ENCODE measurements around the gene HYI. TPM values are rescaled to one million over a fixed set of nuclear protein-coding genes. Genes with fewer than 3 reads are reported as not detected.
A peak's percentile ranks its signal among the peaks of the same experiment; 100 is the strongest.

The HYI gene
- total RNA-seq, 6 donors from 2014 or later: 63.3 to 259 (median 68.8) TPM

DNA sequence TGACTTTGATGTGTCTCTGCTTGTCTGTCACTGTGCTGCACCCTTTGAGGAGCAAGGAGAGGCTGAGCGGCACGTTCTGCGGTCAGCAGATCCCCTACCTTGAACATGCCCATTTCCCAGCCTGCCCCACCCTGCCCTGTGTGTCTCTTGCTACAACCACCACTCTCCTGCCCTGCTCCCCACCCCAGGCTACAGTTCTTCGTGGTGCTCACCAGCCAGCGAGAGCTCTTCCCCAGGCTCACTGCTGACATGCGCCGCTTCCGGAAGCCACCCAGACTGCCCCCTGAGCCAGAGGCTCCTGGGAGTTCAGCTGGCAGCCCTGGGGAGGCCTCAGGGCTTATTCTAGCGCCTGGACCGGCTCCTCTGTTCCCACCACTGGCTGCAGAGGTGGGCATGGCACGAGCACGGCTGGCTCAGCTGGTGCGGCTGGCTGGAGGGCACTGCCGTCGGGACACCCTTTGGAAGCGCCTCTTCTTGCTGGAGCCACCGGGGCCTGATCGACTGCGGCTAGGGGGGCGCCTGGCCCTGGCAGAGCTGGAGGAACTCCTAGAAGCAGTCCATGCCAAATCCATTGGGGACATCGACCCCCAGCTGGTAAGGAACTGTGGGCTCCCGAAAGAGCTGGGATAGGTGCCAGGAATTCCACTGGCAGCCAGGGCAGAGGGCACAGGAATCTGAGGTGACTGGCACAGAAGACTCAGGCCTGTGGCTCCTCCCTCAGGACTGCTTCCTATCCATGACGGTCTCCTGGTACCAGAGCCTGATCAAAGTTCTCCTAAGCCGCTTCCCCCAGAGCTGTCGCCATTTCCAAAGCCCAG is 5.6 kb downstream of the HYI start:
- DNase-seq (peak; percentile 14 to 78), ATAC-seq (ENCODE audit: low FRiP score in 2 of 2) (no peak)
- WGBS, 2 donors: 85 to 92% methylated on average over 11 to 23 of the region's 25 CpGs
- Histone ChIP-seq H3K36me3 (peaks cover 37 to 92% (median 82%) of the 10 kb centered on the region in 4 donors), H3K4me3 (no peak overlapping the region), H3K4me1 (peaks cover 5 to 15% (median 8%) of the 10 kb centered on the region in 4 donors), H3K9me3 (no peaks in the 10 kb centered on the region), H3K27me3 (no peaks in the 10 kb centered on the region), H3K27ac (no peak overlapping the region)
- no peak for TF ChIP-seq EP300 (IDR thresholded peaks at IDR 0.05)
- no peak for TF ChIP-seq POLR2AphosphoS5 (IDR thresholded peaks at IDR 0.05)
- TF ChIP-seq POLR2A (IDR thresholded peaks at IDR 0.05): no peak

DNA sequence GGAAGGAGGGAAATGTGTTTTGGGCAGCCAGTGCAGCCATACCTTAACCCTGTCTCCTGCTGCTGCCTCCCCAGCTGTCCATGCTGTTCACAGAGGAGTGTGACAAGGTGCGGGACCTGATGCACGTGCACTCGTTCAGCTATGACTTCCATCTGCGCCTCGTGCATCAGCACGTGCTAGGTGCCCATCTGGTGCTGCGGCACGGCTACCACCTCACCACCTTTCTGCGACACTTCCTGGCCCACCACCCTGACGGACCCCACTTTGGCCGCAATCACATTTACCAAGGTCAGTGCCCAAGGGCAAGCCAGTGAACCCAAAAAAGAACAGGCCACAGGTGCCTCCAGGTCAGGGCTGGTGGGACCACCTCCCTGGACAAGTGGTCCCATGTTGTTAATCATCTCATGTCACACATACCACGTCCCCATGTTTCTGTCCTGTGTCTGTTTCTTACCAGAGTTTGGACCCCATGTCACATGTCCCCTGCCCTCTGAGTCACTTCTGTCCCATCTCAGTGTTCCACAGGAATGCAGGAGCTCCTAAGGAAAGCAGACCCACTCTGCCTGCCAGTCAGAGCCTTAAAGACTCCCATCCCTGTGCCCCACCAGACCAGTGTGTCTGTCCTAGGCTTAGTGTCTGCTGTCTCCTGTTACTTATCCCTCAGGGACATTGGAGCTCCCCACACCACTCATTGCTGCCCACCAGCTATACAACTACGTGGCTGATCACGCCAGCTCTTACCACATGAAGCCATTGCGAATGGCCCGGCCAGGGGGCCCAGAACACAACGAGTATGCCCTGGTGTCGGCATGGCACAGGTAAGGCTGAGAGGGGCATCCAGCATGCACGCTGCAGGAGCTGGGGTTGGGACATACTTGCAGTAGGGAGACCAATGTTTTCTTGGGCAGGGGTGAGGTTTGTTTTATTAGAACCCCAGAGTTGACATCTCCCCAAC is 6.6 kb downstream of the HYI start:
- no peaks in the 10 kb centered on the region for H3K27me3 ChIP-seq
- H3K27ac ChIP-seq: no peak overlapping the region
- peaks cover 0 to 5% (median 0%) of the 10 kb centered on the region in 4 donors for H3K4me1 ChIP-seq
- 93 to 96% methylated on average over 18 to 19 of the region's 19 CpGs for WGBS, 2 donors
- peaks cover 37 to 100% (median 91%) of the 10 kb centered on the region in 4 donors for H3K36me3 ChIP-seq
- DNase-seq (peak; percentile 19 to 58), ATAC-seq (ENCODE audit: low FRiP score in 2 of 2) (no peak)
- H3K4me3 ChIP-seq: no peak overlapping the region
- TF ChIP-seq POLR2AphosphoS5 (IDR thresholded peaks at IDR 0.05) (no peak), POLR2A (IDR thresholded peaks at IDR 0.05) (no peak), EP300 (IDR thresholded peaks at IDR 0.05) (no peak)
- TF ChIP-seq, protein P1, sequence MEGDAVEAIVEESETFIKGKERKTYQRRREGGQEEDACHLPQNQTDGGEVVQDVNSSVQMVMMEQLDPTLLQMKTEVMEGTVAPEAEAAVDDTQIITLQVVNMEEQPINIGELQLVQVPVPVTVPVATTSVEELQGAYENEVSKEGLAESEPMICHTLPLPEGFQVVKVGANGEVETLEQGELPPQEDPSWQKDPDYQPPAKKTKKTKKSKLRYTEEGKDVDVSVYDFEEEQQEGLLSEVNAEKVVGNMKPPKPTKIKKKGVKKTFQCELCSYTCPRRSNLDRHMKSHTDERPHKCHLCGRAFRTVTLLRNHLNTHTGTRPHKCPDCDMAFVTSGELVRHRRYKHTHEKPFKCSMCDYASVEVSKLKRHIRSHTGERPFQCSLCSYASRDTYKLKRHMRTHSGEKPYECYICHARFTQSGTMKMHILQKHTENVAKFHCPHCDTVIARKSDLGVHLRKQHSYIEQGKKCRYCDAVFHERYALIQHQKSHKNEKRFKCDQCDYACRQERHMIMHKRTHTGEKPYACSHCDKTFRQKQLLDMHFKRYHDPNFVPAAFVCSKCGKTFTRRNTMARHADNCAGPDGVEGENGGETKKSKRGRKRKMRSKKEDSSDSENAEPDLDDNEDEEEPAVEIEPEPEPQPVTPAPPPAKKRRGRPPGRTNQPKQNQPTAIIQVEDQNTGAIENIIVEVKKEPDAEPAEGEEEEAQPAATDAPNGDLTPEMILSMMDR (IDR thresholded peaks at IDR 0.05): no peak
- H3K9me3 ChIP-seq: no peaks in the 10 kb centered on the region

DNA sequence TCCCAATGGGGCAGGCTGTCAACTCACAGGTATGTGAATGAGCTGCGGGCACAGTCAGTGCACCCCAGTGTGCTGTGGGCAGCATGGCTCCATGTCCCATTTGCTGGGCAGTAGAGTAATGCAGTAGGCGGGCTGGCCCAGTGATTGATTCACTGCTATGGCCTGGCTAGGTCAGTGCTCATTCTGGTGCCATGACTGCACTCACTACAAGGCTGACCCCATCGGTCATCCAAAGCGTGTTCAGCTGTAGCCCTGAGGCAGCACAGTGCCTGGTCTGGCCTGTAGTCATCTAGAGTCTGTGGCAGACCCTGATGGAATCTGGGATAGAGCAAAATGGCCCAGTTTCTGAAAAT is 7.4 kb downstream of the HYI start:
- H3K4me3 ChIP-seq: no peak overlapping the region
- TF ChIP-seq, protein P1 (IDR thresholded peaks at IDR 0.05): no peak
- TF ChIP-seq POLR2AphosphoS5 (IDR thresholded peaks at IDR 0.05): no peak
- H3K36me3 ChIP-seq: peaks cover 37 to 100% (median 93%) of the 10 kb centered on the region in 4 donors
- H3K27me3 ChIP-seq: no peaks in the 10 kb centered on the region
- ATAC-seq (ENCODE audit: low FRiP score in 2 of 2) (no peak), DNase-seq (peak in 1 of 2 donors; percentile 9)
- 91 to 100% methylated on average over 1 to 3 of the region's 4 CpGs for WGBS, 2 donors
- H3K9me3 ChIP-seq: no peaks in the 10 kb centered on the region
- no peak overlapping the region for H3K27ac ChIP-seq
- no peaks in the 10 kb centered on the region for H3K4me1 ChIP-seq

DNA sequence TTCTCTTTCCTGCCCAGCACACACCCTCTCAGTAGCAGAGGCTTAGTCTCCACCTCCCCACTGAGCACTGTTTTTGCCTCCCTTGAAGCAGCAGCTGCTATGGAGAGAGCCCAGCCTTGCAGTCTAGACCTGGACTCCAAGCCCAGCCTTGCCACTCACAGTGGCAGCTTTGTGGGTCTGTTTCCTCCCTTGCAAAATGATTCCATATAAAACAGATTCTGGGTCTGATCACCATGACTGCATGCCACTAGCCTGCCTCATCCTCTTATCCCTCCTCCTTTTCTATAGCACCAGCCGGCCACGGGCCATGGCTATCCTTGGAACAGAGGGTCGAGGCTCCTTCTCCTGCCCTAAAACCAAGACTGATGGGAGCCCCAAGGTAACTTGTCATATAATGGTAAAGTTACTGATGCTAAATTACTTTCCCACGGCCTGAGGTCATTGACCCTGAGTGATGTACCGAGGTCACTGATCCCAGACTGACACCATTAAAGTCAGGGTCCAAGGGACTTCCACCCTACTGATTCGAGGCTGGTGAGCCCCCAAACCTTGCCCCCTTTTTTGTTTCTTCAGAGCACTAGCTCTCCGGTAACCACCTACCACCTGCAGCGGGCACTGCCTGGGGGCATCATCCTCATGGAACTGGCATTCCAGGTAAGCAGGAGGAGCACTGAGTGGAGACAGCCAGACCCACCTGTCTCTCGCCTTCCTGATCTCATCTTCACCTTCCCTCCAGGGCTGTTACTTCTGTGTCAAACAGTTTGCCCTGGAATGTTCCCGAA is 7.9 kb downstream of the HYI start:
- no peak overlapping the region for H3K27ac ChIP-seq
- 97 to 98% methylated on average over 10 of the region's 10 CpGs for WGBS, 2 donors
- H3K27me3 ChIP-seq: no peaks in the 10 kb centered on the region
- no peaks in the 10 kb centered on the region for H3K4me1 ChIP-seq
- H3K4me3 ChIP-seq: no peak overlapping the region
- ATAC-seq (ENCODE audit: low FRiP score in 2 of 2) (no peak), DNase-seq (peak in 1 of 2 donors; percentile 6)
- H3K9me3 ChIP-seq: no peaks in the 10 kb centered on the region
- TF ChIP-seq, protein P1 (IDR thresholded peaks at IDR 0.05): no peak
- TF ChIP-seq EP300 (IDR thresholded peaks at IDR 0.05): no peak
- TF ChIP-seq POLR2AphosphoS5 (IDR thresholded peaks at IDR 0.05): no peak
- H3K36me3 ChIP-seq: peaks cover 37 to 100% (median 93%) of the 10 kb centered on the region in 4 donors
